ENCODE data around the gene A1CF. TPM values are rescaled to one million over a fixed set of nuclear protein-coding genes. Genes with fewer than 3 reads are reported as not detected.

The A1CF gene
- total RNA-seq, 1 donor from 2014 or later = not detected

DNA sequence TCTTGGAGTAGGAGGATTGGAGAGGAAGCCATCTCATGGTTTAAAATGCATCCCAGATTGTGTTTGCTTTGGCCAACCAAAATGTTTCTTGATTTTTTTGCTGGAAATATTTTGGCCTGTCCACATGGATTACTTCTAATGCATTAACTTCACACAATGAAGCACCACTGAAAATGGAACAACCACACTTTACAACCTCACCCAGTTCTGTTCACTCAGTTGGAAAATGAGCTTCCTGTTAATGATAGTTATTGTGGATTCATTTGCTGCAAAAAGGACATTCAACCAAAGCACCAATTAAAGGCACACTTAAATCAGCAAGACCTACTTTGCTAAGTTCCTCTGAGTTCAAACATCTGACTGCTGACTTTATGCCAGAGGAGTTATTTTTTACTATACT is 11.3 kb upstream of the A1CF start:
- Mint-ChIP-seq H3K4me1 (ENCODE audit: unreplicated experiment) (no peaks in the 10 kb centered on the region), H3K4me3 (ENCODE audit: unreplicated experiment) (no peak overlapping the region), H3K36me3 (ENCODE audit: low read depth, unreplicated experiment) (no peaks in the 10 kb centered on the region), H3K27ac (ENCODE audit: unreplicated experiment) (no peak overlapping the region), H3K9me3 (ENCODE audit: unreplicated experiment) (no peaks in the 10 kb centered on the region), H3K27me3 (ENCODE audit: unreplicated experiment) (no peaks in the 10 kb centered on the region)
- DNase-seq (ENCODE audit: low spot score) = no peak
- TF ChIP-seq, protein P1, sequence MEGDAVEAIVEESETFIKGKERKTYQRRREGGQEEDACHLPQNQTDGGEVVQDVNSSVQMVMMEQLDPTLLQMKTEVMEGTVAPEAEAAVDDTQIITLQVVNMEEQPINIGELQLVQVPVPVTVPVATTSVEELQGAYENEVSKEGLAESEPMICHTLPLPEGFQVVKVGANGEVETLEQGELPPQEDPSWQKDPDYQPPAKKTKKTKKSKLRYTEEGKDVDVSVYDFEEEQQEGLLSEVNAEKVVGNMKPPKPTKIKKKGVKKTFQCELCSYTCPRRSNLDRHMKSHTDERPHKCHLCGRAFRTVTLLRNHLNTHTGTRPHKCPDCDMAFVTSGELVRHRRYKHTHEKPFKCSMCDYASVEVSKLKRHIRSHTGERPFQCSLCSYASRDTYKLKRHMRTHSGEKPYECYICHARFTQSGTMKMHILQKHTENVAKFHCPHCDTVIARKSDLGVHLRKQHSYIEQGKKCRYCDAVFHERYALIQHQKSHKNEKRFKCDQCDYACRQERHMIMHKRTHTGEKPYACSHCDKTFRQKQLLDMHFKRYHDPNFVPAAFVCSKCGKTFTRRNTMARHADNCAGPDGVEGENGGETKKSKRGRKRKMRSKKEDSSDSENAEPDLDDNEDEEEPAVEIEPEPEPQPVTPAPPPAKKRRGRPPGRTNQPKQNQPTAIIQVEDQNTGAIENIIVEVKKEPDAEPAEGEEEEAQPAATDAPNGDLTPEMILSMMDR (IDR thresholded peaks at IDR 0.05; ENCODE audit: unreplicated experiment) = no peak

DNA sequence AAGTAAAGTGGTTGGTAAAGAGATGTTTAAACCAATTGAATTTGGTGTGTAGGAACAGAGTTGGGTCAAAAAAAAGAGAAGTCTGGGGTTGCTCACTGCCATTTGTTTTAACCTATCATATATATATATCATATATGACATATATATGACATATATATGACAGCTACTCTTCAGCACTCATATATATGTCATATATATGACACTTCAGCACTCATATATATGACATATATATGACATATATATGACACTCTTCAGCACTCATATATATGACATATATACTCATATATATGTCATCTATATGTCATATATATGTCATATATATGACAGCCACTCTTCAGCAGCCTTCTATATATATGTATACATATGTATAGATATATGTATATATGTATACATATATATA is 8.9 kb upstream of the A1CF start:
- Mint-ChIP-seq H3K27me3 (ENCODE audit: unreplicated experiment) (no peaks in the 10 kb centered on the region), H3K27ac (ENCODE audit: unreplicated experiment) (no peak overlapping the region), H3K9me3 (ENCODE audit: unreplicated experiment) (no peaks in the 10 kb centered on the region), H3K4me1 (ENCODE audit: unreplicated experiment) (no peaks in the 10 kb centered on the region), H3K36me3 (ENCODE audit: low read depth, unreplicated experiment) (no peaks in the 10 kb centered on the region), H3K4me3 (ENCODE audit: unreplicated experiment) (no peak overlapping the region)
- no peak for DNase-seq (ENCODE audit: low spot score)
- TF ChIP-seq, protein P1 (IDR thresholded peaks at IDR 0.05; ENCODE audit: unreplicated experiment) = no peak

DNA sequence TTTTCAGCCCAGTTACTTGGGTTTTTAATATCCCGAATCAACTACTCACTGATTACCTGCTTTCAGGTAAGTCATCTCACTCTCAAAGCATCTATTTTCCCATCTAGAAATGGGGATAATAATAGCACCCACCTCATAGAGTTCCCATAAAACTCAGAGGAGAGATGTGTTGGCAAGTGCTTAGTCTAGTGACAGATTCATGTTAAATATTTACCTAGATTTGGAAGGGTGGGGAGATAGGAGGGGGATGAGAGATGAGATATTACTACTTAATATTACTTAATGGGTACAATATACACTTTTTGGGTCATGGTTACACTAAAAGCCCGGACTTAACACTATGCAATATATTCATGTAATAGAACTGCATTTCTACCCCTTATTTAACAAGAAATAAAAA is 7.0 kb upstream of the A1CF start:
- H3K27ac Mint-ChIP-seq (ENCODE audit: unreplicated experiment) = no peak overlapping the region
- TF ChIP-seq, protein P1 (IDR thresholded peaks at IDR 0.05; ENCODE audit: unreplicated experiment) = no peak

DNA sequence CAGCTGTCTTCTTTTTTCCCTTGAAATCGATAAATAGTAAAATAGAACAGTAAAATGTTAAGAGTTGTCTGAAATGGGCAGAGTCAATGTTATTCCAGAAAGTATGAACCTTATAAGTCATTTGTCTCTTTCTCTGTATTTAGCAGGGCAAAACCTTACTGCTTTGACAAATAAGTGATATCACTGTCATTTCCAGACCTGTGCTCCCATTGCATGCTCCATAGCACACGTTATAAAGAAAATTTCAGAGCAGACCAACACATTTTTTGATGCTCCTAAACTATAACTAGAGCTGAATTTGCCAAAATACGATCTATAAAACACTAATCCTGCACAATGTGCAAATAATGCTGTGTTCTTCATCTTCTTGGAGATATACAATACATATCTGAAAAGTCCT is 1.1 kb downstream of the A1CF start:
- no peak for DNase-seq (ENCODE audit: low spot score)
- no peaks in the 10 kb centered on the region for H3K4me1 Mint-ChIP-seq (ENCODE audit: unreplicated experiment)
- H3K9me3 Mint-ChIP-seq (ENCODE audit: unreplicated experiment) = no peaks in the 10 kb centered on the region
- H3K36me3 Mint-ChIP-seq (ENCODE audit: low read depth, unreplicated experiment) = no peaks in the 10 kb centered on the region
- no peak overlapping the region for H3K27ac Mint-ChIP-seq (ENCODE audit: unreplicated experiment)
- no peak overlapping the region for H3K4me3 Mint-ChIP-seq (ENCODE audit: unreplicated experiment)
- peaks cover 2% of the 10 kb centered on the region for H3K27me3 Mint-ChIP-seq (ENCODE audit: unreplicated experiment)
- TF ChIP-seq, protein P1 (IDR thresholded peaks at IDR 0.05; ENCODE audit: unreplicated experiment) = no peak

More for the DNA sequence above, 7.0 kb upstream of the A1CF start:
- H3K4me1 Mint-ChIP-seq (ENCODE audit: unreplicated experiment) = no peaks in the 10 kb centered on the region
- no peak overlapping the region for H3K4me3 Mint-ChIP-seq (ENCODE audit: unreplicated experiment)
- no peaks in the 10 kb centered on the region for H3K9me3 Mint-ChIP-seq (ENCODE audit: unreplicated experiment)
- no peak for DNase-seq (ENCODE audit: low spot score)
- peaks cover 2% of the 10 kb centered on the region for H3K27me3 Mint-ChIP-seq (ENCODE audit: unreplicated experiment)
- H3K36me3 Mint-ChIP-seq (ENCODE audit: low read depth, unreplicated experiment) = no peaks in the 10 kb centered on the region

DNA sequence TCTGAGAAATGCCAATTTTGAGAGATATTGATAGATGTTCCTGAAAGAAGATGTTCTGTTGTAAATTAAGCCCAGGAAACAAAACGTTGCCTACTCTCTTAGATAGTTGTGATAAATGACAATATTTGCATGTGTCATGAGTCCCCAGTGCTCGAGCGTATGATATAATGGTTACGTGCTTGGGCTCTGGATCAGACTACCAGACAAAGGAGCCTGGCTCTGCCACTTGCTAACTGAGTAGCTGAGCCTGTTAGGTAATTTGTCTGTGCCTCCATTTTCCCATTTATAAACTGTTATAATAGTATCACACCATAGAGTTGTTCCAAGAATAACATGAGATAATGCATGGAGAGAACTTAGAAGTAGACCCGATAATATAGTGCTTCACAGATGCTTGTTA is 1.8 kb downstream of the A1CF start:
- no peak for DNase-seq (ENCODE audit: low spot score)
- no peak overlapping the region for H3K4me3 Mint-ChIP-seq (ENCODE audit: unreplicated experiment)
- no peaks in the 10 kb centered on the region for H3K36me3 Mint-ChIP-seq (ENCODE audit: low read depth, unreplicated experiment)
- TF ChIP-seq, protein P1 (IDR thresholded peaks at IDR 0.05; ENCODE audit: unreplicated experiment) = no peak
- H3K4me1 Mint-ChIP-seq (ENCODE audit: unreplicated experiment) = no peaks in the 10 kb centered on the region
- no peak overlapping the region for H3K27ac Mint-ChIP-seq (ENCODE audit: unreplicated experiment)
- no peaks in the 10 kb centered on the region for H3K9me3 Mint-ChIP-seq (ENCODE audit: unreplicated experiment)
- H3K27me3 Mint-ChIP-seq (ENCODE audit: unreplicated experiment) = no peaks in the 10 kb centered on the region

Data from endothelial cell (in vitro differentiated cells).